Vagina (tissue), 2 donors: Measurements from ENCODE around the gene GPRIN2. TPM values are rescaled to one million over a fixed set of nuclear protein-coding genes. Genes with fewer than 3 reads are reported as not detected.

Experiments used
- DNase-seq, 2 donors: peaks; one replicate each; pipeline ENCODE4 v3.0.0-alpha.2; 2017; ENCODE audit errors: extremely low spot score in 2 of 2
- H3K27ac ChIP-seq: fragments of 200-600 bp; sonication (generic); one replicate; pipeline ENCODE4 v1.5.1; 2019
- H3K27me3 ChIP-seq: fragments of 200-600 bp; sonication (generic); one replicate; pipeline ENCODE4 v1.5.1; 2019
- H3K36me3 ChIP-seq, 2 donors: fragments of 200-600 bp; sonication (generic); one replicate each; pipeline ENCODE4 v1.5.1; 2017 to 2019
- H3K4me1 ChIP-seq: fragments of 200-600 bp; sonication (generic); one replicate; pipeline ENCODE4 v1.5.1; 2019
- H3K4me3 ChIP-seq, 2 donors: fragments of 200-600 bp; sonication (generic); 1 replicate in 1 of 2; 2 replicates in 1 of 2; pipeline ENCODE4 v1.5.1; 2016 to 2019
- H3K9me3 ChIP-seq: fragments of 200-600 bp; sonication (generic); one replicate; pipeline ENCODE4 v1.5.1; 2019
- POLR2A ChIP-seq, 2 donors: fragments of 450-650 bp; IDR thresholded peaks; one replicate each; pipeline ENCODE4 v1.6.1; 2017; ENCODE audit warnings: antibody characterized with exemption in 2 of 2, mild to moderate bottlenecking in 2 of 2, moderate library complexity in 2 of 2
- POLR2AphosphoS5 ChIP-seq, 2 donors: sonication (generic); formaldehyde crosslinking; IDR thresholded peaks; one replicate each; pipeline ENCODE4 v1.9.0; 2017; ENCODE audit warnings: antibody characterized with exemption in 2 of 2, mild to moderate bottlenecking in 2 of 2, low read depth in 1 of 2; ENCODE audit not compliant: insufficient read depth in 1 of 2
- intact Hi-C: fragments of 100-400 bp; cut with DNase I; formaldehyde crosslinking; loops from one replicate; pipeline ENCODE4 v1.15.1; 2023
- total RNA-seq: library from RNA; depleted of rRNA; stranded (reverse); fragments of >200 nt; gene quantifications from one replicate; pipeline ENCODE4 v1.2.3, GENCODE V29; 2016
- TF ChIP-seq, protein P1 (sequence below), 3 experiments: fragments of 450-650 bp in 2 of 3; fragments of 200-600 bp in 1 of 3; sonication (generic) in 1 of 3; IDR thresholded peaks; one replicate each; pipeline ENCODE4 v1.5.1; 2017 to 2019; ENCODE audit warnings: antibody characterized with exemption in 3 of 3, mild to moderate bottlenecking in 2 of 3, moderate library complexity in 2 of 3

GPRIN2 gene
- total RNA-seq, 1 donor from 2014 or later, result 5.6 TPM

DNA sequence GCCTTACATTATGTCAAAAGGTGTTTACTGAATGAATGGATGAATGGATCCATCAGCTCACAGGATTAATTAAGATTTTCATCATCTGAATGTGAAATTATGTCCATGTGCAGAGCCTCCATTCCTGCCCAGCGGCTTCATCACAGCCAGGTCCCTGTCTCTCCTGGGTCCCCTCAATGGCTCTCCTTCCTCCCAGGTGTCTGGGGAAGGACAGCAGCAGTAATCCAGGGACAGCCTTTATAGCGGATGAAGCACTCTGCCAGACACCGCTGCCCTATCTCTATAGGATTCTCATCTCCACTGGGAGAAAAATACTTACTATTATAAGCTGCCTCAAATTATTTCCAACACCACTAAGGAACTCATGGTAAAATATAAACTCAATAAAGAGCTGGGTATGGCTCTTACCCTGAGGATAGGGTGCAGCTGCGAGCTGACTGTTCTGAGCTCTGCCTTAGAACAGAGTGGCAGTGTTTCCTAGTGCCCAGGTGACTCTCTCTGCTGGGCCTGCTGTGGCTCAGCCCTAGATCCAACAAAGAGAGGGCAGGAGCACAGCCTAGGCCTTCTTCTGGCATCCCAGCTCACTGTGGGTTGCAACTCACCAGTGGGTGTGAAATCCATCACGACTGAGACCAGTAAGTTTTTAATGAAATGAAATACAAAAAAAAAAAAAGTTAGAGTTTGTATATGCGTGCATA, 38.3 kb downstream of the GPRIN2 start:
- TF ChIP-seq POLR2A (IDR thresholded peaks at IDR 0.05), result no peak
- TF ChIP-seq POLR2AphosphoS5 (IDR thresholded peaks at IDR 0.05; ENCODE audit: insufficient read depth in 1 of 2, low read depth in 1 of 2), result no peak
- TF ChIP-seq, protein P1, sequence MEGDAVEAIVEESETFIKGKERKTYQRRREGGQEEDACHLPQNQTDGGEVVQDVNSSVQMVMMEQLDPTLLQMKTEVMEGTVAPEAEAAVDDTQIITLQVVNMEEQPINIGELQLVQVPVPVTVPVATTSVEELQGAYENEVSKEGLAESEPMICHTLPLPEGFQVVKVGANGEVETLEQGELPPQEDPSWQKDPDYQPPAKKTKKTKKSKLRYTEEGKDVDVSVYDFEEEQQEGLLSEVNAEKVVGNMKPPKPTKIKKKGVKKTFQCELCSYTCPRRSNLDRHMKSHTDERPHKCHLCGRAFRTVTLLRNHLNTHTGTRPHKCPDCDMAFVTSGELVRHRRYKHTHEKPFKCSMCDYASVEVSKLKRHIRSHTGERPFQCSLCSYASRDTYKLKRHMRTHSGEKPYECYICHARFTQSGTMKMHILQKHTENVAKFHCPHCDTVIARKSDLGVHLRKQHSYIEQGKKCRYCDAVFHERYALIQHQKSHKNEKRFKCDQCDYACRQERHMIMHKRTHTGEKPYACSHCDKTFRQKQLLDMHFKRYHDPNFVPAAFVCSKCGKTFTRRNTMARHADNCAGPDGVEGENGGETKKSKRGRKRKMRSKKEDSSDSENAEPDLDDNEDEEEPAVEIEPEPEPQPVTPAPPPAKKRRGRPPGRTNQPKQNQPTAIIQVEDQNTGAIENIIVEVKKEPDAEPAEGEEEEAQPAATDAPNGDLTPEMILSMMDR (IDR thresholded peaks at IDR 0.05), result no peak
- Histone ChIP-seq H3K27me3 (no peaks in the 10 kb centered on the region), H3K36me3 (no peaks in the 10 kb centered on the region), H3K4me1 (peaks cover 4% of the 10 kb centered on the region), H3K9me3 (no peaks in the 10 kb centered on the region), H3K27ac (no peak overlapping the region), H3K4me3 (no peak overlapping the region)
- no peak for DNase-seq
- intact Hi-C loops, result no loop called here

DNA sequence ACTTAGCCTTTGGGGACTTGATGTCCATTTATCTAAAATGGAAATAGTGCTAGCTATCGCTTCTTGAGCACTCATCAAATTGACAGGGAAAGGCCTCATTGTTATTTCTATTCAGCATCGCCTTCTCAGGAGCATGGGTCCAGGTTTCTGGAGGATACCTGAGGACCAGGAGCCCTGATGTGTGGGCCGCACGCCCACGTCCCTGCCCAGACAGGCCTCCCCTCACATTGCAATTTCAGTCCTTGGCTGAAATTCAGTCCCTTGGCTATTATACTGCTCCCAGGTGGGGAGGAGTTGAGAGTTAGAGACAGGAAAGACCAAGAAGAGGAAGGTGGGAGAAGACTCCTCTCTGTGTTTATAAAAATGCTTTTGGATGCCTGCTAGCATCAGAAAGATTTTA, 38.9 kb downstream of the GPRIN2 start:
- intact Hi-C loops, result no loop called here

GRCh38 chr10:46516660-46517416, 39.6 kb downstream of the GPRIN2 start:
- Histone ChIP-seq H3K4me3 (no peak overlapping the region), H3K9me3 (no peaks in the 10 kb centered on the region), H3K36me3 (no peaks in the 10 kb centered on the region), H3K27ac (no peak overlapping the region), H3K4me1 (no peaks in the 10 kb centered on the region), H3K27me3 (no peaks in the 10 kb centered on the region)
- TF ChIP-seq, protein P1 (IDR thresholded peaks at IDR 0.05), result no peak
- TF ChIP-seq POLR2AphosphoS5 (IDR thresholded peaks at IDR 0.05; ENCODE audit: insufficient read depth in 1 of 2, low read depth in 1 of 2), result no peak
- no peak for TF ChIP-seq POLR2A (IDR thresholded peaks at IDR 0.05)
- no peak for DNase-seq
- intact Hi-C loops, result no loop called here

More for the DNA sequence above, 38.9 kb downstream of the GPRIN2 start:
- H3K4me3 ChIP-seq, result no peak overlapping the region
- H3K4me1 ChIP-seq, result no peaks in the 10 kb centered on the region
- TF ChIP-seq POLR2A (IDR thresholded peaks at IDR 0.05), result no peak
- TF ChIP-seq POLR2AphosphoS5 (IDR thresholded peaks at IDR 0.05; ENCODE audit: insufficient read depth in 1 of 2, low read depth in 1 of 2), result no peak
- TF ChIP-seq, protein P1 (IDR thresholded peaks at IDR 0.05), result no peak
- DNase-seq, result no peak
- H3K9me3 ChIP-seq, result no peaks in the 10 kb centered on the region
- no peaks in the 10 kb centered on the region for H3K27me3 ChIP-seq
- H3K36me3 ChIP-seq, result no peaks in the 10 kb centered on the region
- no peak overlapping the region for H3K27ac ChIP-seq

GRCh38 chr10:46515793-46516192, 40.7 kb downstream of the GPRIN2 start:
- no peak for DNase-seq
- intact Hi-C loops, result no loop called here
- Histone ChIP-seq H3K27ac (no peak overlapping the region), H3K36me3 (no peaks in the 10 kb centered on the region), H3K4me3 (no peak overlapping the region), H3K27me3 (no peaks in the 10 kb centered on the region), H3K9me3 (no peaks in the 10 kb centered on the region), H3K4me1 (no peaks in the 10 kb centered on the region)
- TF ChIP-seq POLR2AphosphoS5 (IDR thresholded peaks at IDR 0.05; ENCODE audit: insufficient read depth in 1 of 2, low read depth in 1 of 2) (no peak), POLR2A (IDR thresholded peaks at IDR 0.05) (no peak)
- TF ChIP-seq, protein P1 (IDR thresholded peaks at IDR 0.05), result no peak

DNA sequence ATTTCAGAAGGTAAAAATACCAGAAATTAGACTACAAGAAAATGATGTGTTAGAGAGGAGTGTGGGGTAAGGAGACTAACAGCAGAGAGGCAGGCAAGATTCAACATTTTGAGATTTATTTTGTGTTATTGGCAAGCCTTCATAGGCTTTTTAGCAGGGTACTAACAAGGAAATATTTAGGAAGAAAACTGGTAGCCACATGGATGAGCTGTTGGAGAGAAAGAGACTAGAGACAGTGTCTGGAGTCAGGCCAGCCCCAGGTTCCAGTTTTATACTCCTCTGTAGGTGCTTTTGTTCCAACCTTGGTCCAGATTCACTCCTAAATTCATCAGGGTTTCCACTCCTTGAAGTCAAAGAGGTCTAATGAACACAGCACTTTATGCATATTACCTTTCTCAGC, 41.1 kb downstream of the GPRIN2 start:
- no peaks in the 10 kb centered on the region for H3K27me3 ChIP-seq
- TF ChIP-seq POLR2A (IDR thresholded peaks at IDR 0.05) (no peak), POLR2AphosphoS5 (IDR thresholded peaks at IDR 0.05; ENCODE audit: insufficient read depth in 1 of 2, low read depth in 1 of 2) (no peak)
- TF ChIP-seq, protein P1 (IDR thresholded peaks at IDR 0.05), result no peak
- H3K9me3 ChIP-seq, result no peaks in the 10 kb centered on the region
- H3K36me3 ChIP-seq, result no peaks in the 10 kb centered on the region
- intact Hi-C loops, result no loop called here
- H3K4me1 ChIP-seq, result no peaks in the 10 kb centered on the region
- no peak for DNase-seq
- H3K27ac ChIP-seq, result no peak overlapping the region
- H3K4me3 ChIP-seq, result no peak overlapping the region
